Vagina (tissue), 2 donors: ENCODE results near the gene ZMYM5. TPM values are rescaled to one million over a fixed set of nuclear protein-coding genes. Genes with fewer than 3 reads are reported as not detected.
A peak's percentile ranks its signal among the peaks of the same experiment; 100 is the strongest.
"Not testable (repeated sequence)": the region's sequence is repeated elsewhere in the genome, so short reads cannot be mapped to it uniquely, and the experiment has no call there.

Experiments
- DNase-seq, 2 donors: peaks; one replicate each; pipeline ENCODE4 v3.0.0-alpha.2; 2017; ENCODE audit errors: extremely low spot score in 2 of 2
- H3K27ac ChIP-seq: fragments of 200-600 bp; sonication (generic); one replicate; pipeline ENCODE4 v1.5.1; 2019
- H3K27me3 ChIP-seq: fragments of 200-600 bp; sonication (generic); one replicate; pipeline ENCODE4 v1.5.1; 2019
- H3K36me3 ChIP-seq, 2 donors: fragments of 200-600 bp; sonication (generic); one replicate each; pipeline ENCODE4 v1.5.1; 2017 to 2019
- H3K4me1 ChIP-seq: fragments of 200-600 bp; sonication (generic); one replicate; pipeline ENCODE4 v1.5.1; 2019
- H3K4me3 ChIP-seq, 2 donors: fragments of 200-600 bp; sonication (generic); 1 replicate in 1 of 2; 2 replicates in 1 of 2; pipeline ENCODE4 v1.5.1; 2016 to 2019
- H3K9me3 ChIP-seq: fragments of 200-600 bp; sonication (generic); one replicate; pipeline ENCODE4 v1.5.1; 2019
- POLR2A ChIP-seq, 2 donors: fragments of 450-650 bp; IDR thresholded peaks; one replicate each; pipeline ENCODE4 v1.6.1; 2017; ENCODE audit warnings: antibody characterized with exemption in 2 of 2, mild to moderate bottlenecking in 2 of 2, moderate library complexity in 2 of 2
- POLR2AphosphoS5 ChIP-seq, 2 donors: sonication (generic); formaldehyde crosslinking; IDR thresholded peaks; one replicate each; pipeline ENCODE4 v1.9.0; 2017; ENCODE audit warnings: antibody characterized with exemption in 2 of 2, mild to moderate bottlenecking in 2 of 2, low read depth in 1 of 2; ENCODE audit not compliant: insufficient read depth in 1 of 2
- intact Hi-C: fragments of 100-400 bp; cut with DNase I; formaldehyde crosslinking; loops from one replicate; pipeline ENCODE4 v1.15.1; 2023
- total RNA-seq: library from RNA; depleted of rRNA; stranded (reverse); fragments of >200 nt; gene quantifications from one replicate; pipeline ENCODE4 v1.2.3, GENCODE V29; 2016
- TF ChIP-seq, protein P1 (sequence below), 3 experiments: fragments of 450-650 bp in 2 of 3; fragments of 200-600 bp in 1 of 3; sonication (generic) in 1 of 3; IDR thresholded peaks; one replicate each; pipeline ENCODE4 v1.5.1; 2017 to 2019; ENCODE audit warnings: antibody characterized with exemption in 3 of 3, mild to moderate bottlenecking in 2 of 3, moderate library complexity in 2 of 3

The ZMYM5 gene
- total RNA-seq, 1 donor from 2014 or later: 20.9 TPM

DNA sequence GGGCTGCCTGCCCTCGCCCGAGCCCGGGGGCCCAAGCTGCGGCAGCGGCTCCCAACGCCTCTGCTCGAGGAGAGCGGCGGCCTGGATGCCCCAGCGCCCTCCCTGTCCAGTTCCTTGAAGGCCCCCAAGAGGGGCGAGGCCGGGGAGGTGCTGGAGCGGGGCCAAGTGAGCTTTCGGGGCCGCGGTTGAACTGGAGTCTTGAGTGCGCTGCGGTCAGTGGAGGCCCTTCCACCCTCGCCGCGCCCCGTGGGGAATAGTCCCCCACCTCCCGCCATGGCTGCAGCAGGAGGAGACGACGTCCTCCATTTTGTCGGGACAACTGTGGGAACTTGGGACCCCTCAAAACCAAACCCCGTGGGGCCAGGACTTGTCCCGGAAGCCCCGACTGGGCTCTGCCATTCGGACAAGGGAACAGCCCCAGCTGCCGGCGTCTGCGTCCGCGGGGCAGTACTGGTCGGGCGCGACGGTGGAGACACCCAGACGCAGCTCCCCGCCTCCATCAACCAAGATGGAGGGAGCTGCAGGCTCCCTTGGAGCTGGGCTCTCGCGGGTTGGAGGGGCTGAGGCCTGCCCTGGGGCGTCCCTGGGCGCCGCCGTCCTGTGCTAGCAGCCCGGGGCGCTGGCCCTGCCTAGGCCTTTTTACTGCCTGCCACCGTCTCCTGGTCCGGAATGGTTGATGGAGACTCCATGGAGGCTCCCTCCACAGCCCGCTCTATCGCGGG lies 736 bp upstream of the ZMYM5 start:
- TF ChIP-seq, protein P1, sequence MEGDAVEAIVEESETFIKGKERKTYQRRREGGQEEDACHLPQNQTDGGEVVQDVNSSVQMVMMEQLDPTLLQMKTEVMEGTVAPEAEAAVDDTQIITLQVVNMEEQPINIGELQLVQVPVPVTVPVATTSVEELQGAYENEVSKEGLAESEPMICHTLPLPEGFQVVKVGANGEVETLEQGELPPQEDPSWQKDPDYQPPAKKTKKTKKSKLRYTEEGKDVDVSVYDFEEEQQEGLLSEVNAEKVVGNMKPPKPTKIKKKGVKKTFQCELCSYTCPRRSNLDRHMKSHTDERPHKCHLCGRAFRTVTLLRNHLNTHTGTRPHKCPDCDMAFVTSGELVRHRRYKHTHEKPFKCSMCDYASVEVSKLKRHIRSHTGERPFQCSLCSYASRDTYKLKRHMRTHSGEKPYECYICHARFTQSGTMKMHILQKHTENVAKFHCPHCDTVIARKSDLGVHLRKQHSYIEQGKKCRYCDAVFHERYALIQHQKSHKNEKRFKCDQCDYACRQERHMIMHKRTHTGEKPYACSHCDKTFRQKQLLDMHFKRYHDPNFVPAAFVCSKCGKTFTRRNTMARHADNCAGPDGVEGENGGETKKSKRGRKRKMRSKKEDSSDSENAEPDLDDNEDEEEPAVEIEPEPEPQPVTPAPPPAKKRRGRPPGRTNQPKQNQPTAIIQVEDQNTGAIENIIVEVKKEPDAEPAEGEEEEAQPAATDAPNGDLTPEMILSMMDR (IDR thresholded peaks at IDR 0.05): no peak
- TF ChIP-seq POLR2A (IDR thresholded peaks at IDR 0.05) (no peak), POLR2AphosphoS5 (IDR thresholded peaks at IDR 0.05; ENCODE audit: insufficient read depth in 1 of 2, low read depth in 1 of 2) (no peak)
- Histone ChIP-seq H3K27me3 (no peaks in the 10 kb centered on the region), H3K36me3 (no peaks in the 10 kb centered on the region), H3K27ac (peak overlapping the region; percentile 98), H3K4me1 (peaks cover 27% of the 10 kb centered on the region), H3K9me3 (no peaks in the 10 kb centered on the region), H3K4me3 (peak overlapping the region; percentile 57 to 87)
- intact Hi-C loops: loop anchor here (5.0 kb wide), 3 partner anchors 82 to 703 kb away; partner anchors contain the start of genes IFT88, PSPC1 and ZMYM2
- DNase-seq: peak in 1 of 2 donors; percentile 90

DNA sequence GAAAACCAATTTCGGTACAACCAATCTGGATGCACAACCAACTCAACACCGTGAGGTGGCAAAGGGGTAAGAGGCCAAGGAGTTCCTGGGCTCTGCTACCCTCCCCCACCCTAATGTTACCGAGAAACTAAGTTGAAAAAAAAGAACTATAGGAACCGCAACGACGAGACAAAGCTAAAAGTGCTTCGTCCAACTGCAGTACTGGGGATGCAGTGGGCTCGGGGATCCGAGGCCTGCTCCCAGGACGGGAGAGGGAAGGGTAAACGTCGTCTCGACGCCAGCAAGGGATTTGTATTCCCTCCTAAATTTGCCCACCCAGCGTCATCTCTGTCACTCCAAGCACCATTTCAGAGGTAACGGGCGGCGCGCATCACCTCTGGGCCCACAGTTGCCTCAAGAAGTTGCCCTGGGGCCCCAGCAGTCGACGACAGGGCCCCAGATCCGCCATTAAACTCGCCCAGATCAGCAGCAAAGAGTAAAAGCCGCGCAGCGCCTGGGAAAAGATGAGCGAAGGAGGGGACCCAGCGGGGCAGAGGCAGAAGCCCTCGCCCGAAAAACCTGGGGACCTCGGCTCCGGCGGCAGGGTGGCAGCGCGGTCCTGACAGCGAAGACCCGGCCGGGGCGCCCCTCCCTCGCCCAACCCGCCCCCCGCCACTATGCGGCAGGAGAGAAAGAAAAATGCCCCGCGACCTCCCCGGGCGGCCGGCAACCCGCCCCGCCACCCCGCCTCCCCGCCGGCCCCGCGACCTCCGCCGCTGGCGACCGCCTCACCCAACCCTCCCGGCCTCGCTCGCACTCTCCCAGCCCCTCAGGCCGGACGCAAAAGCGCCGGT lies 752 bp downstream of the ZMYM5 start:
- DNase-seq: no peak
- Histone ChIP-seq H3K4me3 (peak overlapping the region; percentile 57 to 87), H3K27me3 (no peaks in the 10 kb centered on the region), H3K36me3 (no peaks in the 10 kb centered on the region), H3K9me3 (no peaks in the 10 kb centered on the region), H3K27ac (peak overlapping the region; percentile 98), H3K4me1 (peaks cover 42% of the 10 kb centered on the region)
- TF ChIP-seq, protein P1 (IDR thresholded peaks at IDR 0.05): no peak
- no peak for TF ChIP-seq POLR2AphosphoS5 (IDR thresholded peaks at IDR 0.05; ENCODE audit: insufficient read depth in 1 of 2, low read depth in 1 of 2)
- TF ChIP-seq POLR2A (IDR thresholded peaks at IDR 0.05): no peak
- intact Hi-C loops: loop anchor here (2.0 to 5.0 kb wide), 4 partner anchors 80 to 705 kb away; partner anchors contain the start of genes IFT88, PSPC1 and ZMYM2

DNA sequence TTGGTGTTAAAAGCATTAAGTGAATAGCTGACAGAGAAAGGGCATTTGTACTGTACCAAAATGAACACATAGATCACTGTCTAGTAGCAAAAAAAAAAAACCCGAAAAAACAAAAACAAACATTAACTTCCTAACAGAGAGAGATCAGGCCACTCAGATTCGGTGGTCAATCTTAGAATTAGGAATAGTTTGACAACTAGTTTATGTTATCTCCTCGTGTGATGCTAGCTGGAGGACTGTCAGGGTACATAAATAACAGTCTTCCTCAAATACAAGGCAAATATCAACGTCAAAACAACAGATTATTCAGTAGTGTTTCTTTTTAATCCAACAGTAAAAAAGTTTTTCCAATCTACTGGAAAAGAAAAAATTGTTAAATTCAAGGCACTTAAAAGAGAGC lies 1.7 kb downstream of the ZMYM5 start:
- H3K36me3 ChIP-seq: no peaks in the 10 kb centered on the region
- no peak for TF ChIP-seq POLR2AphosphoS5 (IDR thresholded peaks at IDR 0.05; ENCODE audit: insufficient read depth in 1 of 2, low read depth in 1 of 2)
- TF ChIP-seq, protein P1 (IDR thresholded peaks at IDR 0.05): no peak
- no peak for TF ChIP-seq POLR2A (IDR thresholded peaks at IDR 0.05)
- intact Hi-C loops: loop anchor here (2.0 to 5.0 kb wide), 4 partner anchors 79 to 706 kb away; partner anchors contain the start of genes IFT88, PSPC1 and ZMYM2
- DNase-seq: no peak
- peak overlapping the region; percentile 98 for H3K27ac ChIP-seq
- no peaks in the 10 kb centered on the region for H3K27me3 ChIP-seq
- peak overlapping the region; percentile 57 to 87 for H3K4me3 ChIP-seq
- H3K9me3 ChIP-seq: no peaks in the 10 kb centered on the region
- H3K4me1 ChIP-seq: peaks cover 46% of the 10 kb centered on the region

DNA sequence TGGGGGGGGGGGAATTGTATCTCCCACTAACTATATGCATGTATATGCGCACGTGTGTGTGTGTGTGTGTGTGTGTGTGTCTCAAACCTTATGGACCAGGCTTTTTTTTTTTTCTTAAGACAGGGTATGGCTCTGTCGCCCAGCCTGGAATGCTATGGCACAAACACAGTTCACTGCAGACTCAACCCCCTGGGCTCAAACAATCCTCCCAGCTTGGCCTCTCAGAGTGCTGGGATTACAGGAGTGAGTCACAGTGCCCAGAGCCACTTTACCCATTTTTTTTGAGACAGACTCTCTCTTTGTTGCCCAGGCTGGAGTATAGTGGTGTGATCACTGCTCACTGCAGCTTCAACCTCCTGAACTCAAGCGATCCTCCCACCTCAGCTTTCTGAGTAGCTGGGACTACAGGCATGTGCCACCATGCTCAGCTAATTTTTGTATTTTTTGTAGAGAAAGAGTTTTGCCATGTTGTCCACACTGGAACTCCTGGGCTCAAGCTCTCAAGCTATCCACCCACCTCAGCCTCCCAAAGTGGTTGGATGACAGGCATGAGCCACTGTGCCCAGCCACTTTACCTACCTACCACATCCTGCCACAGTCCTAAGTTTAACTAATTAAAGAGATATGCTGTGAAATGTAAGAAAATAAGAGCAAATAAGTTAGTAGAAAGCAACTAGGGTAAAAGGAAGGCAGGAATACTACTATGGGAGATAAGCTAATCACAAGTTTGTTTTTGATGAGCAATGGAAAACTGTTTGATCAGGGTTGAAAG lies 2.4 kb downstream of the ZMYM5 start:
- intact Hi-C loops: loop anchor here (5.0 kb wide), 3 partner anchors 79 to 706 kb away; partner anchors contain the start of genes IFT88, PSPC1 and ZMYM2
- Histone ChIP-seq H3K36me3 (no peaks in the 10 kb centered on the region), H3K9me3 (no peaks in the 10 kb centered on the region), H3K4me3 (peak overlapping the region in 1 of 2 donors; percentile 57), H3K27ac (no peak overlapping the region), H3K4me1 (peaks cover 46% of the 10 kb centered on the region), H3K27me3 (no peaks in the 10 kb centered on the region)
- no peak for DNase-seq
- TF ChIP-seq POLR2A (IDR thresholded peaks at IDR 0.05): no peak
- no peak for TF ChIP-seq POLR2AphosphoS5 (IDR thresholded peaks at IDR 0.05; ENCODE audit: insufficient read depth in 1 of 2, low read depth in 1 of 2)
- TF ChIP-seq, protein P1 (IDR thresholded peaks at IDR 0.05): no peak

DNA sequence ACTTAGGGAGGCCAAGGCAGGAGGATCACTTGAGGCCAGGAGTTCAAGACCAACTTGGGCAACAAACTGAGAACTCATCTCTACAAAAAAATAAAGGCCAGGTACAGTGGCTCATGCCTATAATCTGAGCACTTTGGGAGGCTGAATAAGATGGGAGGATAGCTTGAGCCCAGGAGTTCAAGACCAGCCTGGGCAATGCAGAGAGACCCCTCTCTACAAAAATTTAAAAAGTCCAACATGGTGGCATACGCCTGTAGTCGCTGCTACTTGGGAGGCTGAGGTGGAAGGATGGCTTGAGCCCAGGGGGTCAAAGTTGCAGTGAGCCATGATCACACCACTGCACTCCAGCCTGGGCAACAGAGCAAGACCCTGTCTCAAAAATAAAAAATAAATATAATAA lies 5.8 kb downstream of the ZMYM5 start:
- H3K27ac ChIP-seq, intact Hi-C loops, H3K4me3 ChIP-seq, H3K36me3 ChIP-seq, H3K9me3 ChIP-seq, DNase-seq, H3K27me3 ChIP-seq: not testable (repeated sequence)
- peaks cover 41% of the 10 kb centered on the region for H3K4me1 ChIP-seq
